ENCODE data around the gene N4BP2. TPM values are rescaled to one million over a fixed set of nuclear protein-coding genes. Genes with fewer than 3 reads are reported as not detected.
"Not testable (repeated sequence)": the region's sequence is repeated elsewhere in the genome, so short reads cannot be mapped to it uniquely, and the experiment has no call there.

Gene N4BP2
- total RNA-seq, 1 experiment from 2014 or later: 6.5 TPM

DNA sequence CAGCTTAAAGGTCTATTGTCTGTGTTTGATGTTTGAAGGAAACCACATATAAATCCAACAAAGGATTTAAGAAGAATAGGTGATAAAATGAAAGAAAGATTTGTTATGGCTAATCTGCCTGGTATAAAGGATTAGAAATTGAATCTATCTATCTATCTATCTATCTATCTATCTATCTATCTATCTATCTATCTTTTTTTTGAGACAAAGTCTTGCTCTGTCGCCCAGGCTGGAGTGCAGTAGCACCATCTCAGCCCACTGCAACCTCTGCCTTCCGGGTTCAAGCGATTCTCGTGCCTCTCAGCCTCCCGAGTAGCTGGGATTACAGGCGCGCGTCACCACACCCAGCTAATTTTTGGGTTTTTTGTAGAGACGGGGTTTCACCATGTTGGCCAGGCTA lies 79.6 kb downstream of the N4BP2 start:
- DNase-seq (ENCODE audit: low read depth, low spot score); in situ Hi-C loops (cut with HindIII; ENCODE audit: low pct_unique_long_range_greater_than_20kb, low sequenced_read_pairs): not testable (repeated sequence)

DNA sequence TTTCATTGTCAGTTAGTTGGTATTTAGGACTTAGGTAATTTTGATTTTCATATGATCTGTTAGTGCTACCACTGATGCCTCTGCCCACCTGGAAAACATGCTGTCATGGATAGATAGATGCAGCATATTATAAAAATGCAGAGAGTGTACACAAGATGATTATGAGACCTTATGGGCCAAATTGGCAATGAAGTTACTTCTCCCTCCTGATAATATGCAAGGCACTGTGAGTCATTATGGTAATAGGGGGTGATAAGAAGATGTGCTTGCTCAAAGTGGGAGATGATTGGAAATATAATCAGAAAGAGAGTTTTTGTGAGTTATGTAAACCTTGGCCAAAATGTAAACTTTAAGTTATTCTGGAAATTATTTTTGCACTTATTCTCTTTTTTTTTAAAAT lies 83.5 kb downstream of the N4BP2 start:
- no peak for DNase-seq (ENCODE audit: low read depth, low spot score)
- in situ Hi-C loops (cut with HindIII; ENCODE audit: low pct_unique_long_range_greater_than_20kb, low sequenced_read_pairs): no loop called here

DNA sequence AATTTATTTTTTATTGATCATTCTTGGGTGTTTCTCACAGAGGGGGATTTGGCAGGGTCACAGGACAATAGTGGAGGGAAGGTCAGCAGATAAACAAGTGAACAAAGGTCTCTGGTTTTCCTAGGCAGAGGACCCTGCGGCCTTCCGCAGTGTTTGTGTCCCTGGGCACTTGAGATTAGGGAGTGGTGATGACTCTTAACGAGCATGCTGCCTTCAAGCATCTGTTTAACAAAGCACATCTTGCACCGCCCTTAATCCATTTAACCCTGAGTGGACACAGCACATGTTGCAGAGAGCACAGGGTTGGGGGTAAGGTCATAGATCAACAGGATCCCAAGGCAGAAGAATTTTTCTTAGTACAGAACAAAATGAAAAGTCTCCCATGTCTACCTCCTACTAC lies 83.9 kb downstream of the N4BP2 start:
- DNase-seq (ENCODE audit: low read depth, low spot score); in situ Hi-C loops (cut with HindIII; ENCODE audit: low pct_unique_long_range_greater_than_20kb, low sequenced_read_pairs): not testable (repeated sequence)

GRCh38 chr4:40143926-40144508 lies 87.4 kb downstream of the N4BP2 start:
- in situ Hi-C loops (cut with HindIII; ENCODE audit: low pct_unique_long_range_greater_than_20kb, low sequenced_read_pairs): no loop called here
- DNase-seq (ENCODE audit: low read depth, low spot score): no peak

DNA sequence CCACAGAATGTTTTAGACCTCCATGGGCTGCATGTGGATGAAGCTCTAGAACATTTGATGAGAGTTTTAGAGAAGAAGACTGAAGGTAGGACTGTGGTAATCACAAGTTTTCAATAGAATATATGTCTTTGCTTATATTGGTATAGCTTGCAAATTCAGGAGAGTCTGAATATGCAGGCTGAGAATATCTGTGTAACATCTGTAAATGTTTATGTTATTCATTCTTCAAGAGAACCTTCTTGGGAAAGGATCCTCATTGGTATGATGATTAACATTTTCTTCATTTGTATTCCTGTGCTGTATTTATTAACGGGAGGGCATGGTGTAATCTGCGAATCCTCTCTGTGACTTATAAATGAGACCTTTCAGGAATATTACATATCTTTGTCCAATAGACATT lies 88.1 kb downstream of the N4BP2 start:
- in situ Hi-C loops (cut with HindIII; ENCODE audit: low pct_unique_long_range_greater_than_20kb, low sequenced_read_pairs): no loop called here
- no peak for DNase-seq (ENCODE audit: low read depth, low spot score)

DNA sequence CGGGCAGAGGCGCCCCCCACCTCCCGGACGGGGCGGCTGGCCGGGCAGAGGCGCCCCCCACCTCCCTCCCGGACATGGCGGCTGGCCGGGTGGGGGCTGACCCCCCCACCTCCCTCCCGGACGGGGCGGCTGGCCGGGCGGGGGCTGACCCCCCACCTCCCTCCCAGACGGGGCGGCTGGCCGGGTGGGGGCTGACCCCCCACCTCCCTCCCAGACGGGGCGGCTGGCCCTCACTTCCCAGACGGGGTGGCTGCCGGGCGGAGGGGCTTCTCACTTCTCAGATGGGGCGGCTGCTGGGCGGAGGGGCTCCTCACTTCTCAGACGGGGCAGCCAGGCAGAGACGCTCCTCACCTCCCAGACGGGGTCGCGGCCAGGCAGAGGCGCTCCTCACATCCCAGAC lies 90.8 kb downstream of the N4BP2 start:
- in situ Hi-C loops (cut with HindIII; ENCODE audit: low pct_unique_long_range_greater_than_20kb, low sequenced_read_pairs); DNase-seq (ENCODE audit: low read depth, low spot score): not testable (repeated sequence)

- DNase-seq (ENCODE audit: low read depth, low spot score): peak; percentile 79
- in situ Hi-C loops (cut with HindIII; ENCODE audit: low pct_unique_long_range_greater_than_20kb, low sequenced_read_pairs): no loop called here
Measured at GRCh38 chr4:40149960-40150385, 93.3 kb downstream of the N4BP2 start.

DNA sequence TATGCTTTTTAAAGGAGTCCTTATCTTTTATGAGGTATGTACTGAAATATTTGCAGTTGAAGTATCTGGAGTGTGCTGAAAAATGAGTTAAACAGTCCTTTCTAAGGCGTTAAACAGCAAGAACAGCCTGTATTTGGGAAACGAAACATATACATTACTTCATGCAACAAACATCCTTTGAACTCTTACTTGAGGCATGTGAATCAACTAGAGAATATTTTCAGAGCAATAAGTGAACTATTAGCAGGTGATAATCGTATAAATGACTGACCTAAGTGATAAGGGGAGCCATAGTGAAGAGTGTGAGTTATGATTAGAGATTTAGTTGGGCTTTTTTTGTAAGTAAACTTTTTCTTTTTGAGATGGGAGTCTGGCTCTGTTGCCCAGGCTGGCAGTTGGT lies 94.3 kb downstream of the N4BP2 start:
- no peak for DNase-seq (ENCODE audit: low read depth, low spot score)
- in situ Hi-C loops (cut with HindIII; ENCODE audit: low pct_unique_long_range_greater_than_20kb, low sequenced_read_pairs): no loop called here

- in situ Hi-C loops (cut with HindIII; ENCODE audit: low pct_unique_long_range_greater_than_20kb, low sequenced_read_pairs): no loop called here
- no peak for DNase-seq (ENCODE audit: low read depth, low spot score)
Measured at GRCh38 chr4:40152637-40153036, 96.0 kb downstream of the N4BP2 start.

DNA sequence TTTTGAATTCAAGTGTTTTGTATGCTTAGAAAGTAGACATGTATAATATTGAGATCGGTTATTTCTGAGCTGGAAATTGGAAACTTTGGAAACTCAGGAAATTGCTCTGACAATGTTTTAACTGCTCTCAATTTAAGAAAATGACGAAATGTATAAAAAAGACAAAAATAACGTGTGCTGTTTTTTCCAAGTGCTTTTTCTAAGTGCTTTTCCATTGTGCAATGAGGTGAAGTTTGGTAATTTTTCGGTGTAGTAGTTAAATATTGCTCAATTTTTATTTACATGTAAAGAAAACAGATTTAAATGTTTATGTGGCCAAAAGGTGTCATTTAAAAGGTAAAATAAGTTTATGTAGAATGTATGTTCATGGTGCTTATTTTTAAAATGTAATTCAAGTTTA lies 100.8 kb downstream of the N4BP2 start:
- in situ Hi-C loops (cut with HindIII; ENCODE audit: low pct_unique_long_range_greater_than_20kb, low sequenced_read_pairs): no loop called here
- DNase-seq (ENCODE audit: low read depth, low spot score): no peak

DNA sequence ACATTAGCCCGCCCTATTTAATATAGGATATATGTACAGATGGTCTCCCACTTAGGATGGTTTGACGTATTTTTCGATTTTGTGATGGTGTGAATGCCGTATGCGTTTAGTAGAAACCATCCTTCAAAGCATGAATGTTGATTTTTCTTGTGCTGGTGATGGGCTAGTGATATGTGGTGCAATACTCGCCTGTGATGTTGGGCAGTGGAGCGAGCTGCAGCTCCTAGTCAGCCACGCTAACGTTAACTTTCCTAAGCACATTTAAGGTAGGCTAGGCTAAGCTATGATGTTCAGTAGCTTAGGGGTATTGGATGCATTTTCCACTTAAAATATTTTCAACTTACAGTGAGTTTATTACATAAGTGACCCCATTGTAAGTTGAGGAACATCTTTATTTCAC lies 103.6 kb downstream of the N4BP2 start:
- DNase-seq (ENCODE audit: low read depth, low spot score): no peak
- in situ Hi-C loops (cut with HindIII; ENCODE audit: low pct_unique_long_range_greater_than_20kb, low sequenced_read_pairs): no loop called here

GRCh38 chr4:40164459-40164858 lies 107.8 kb downstream of the N4BP2 start:
- no peak for DNase-seq (ENCODE audit: low read depth, low spot score)
- in situ Hi-C loops (cut with HindIII; ENCODE audit: low pct_unique_long_range_greater_than_20kb, low sequenced_read_pairs): no loop called here

DNA sequence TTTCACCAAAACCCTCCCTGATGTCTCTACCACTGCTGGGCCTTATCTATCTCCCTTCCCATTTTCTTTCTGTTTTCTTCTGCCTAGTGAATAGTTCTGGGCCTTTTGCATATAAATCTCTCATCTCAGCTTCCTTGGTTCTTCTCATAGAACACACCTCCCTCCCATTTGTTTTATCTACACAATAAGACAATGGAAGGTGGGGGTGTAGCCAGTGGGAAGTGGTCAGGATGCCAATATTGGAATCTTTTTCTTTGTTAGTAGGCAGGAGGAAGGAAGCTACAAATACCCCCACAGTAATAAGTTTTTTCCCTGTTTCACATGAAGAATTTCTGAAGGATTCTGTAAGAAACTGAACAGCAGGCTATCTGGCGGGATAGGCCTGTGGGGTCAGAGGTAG lies 109.3 kb downstream of the N4BP2 start:
- DNase-seq (ENCODE audit: low read depth, low spot score): no peak

GRCh38 chr4:40168070-40168469 lies 111.4 kb downstream of the N4BP2 start:
- in situ Hi-C loops (cut with HindIII; ENCODE audit: low pct_unique_long_range_greater_than_20kb, low sequenced_read_pairs): no loop called here
- no peak for DNase-seq (ENCODE audit: low read depth, low spot score)

More for the DNA sequence above, 109.3 kb downstream of the N4BP2 start:
- in situ Hi-C loops (cut with HindIII; ENCODE audit: low pct_unique_long_range_greater_than_20kb, low sequenced_read_pairs): no loop called here

GRCh38 chr4:40170588-40170987 lies 113.9 kb downstream of the N4BP2 start:
- in situ Hi-C loops (cut with HindIII; ENCODE audit: low pct_unique_long_range_greater_than_20kb, low sequenced_read_pairs): no loop called here
- no peak for DNase-seq (ENCODE audit: low read depth, low spot score)

- in situ Hi-C loops (cut with HindIII; ENCODE audit: low pct_unique_long_range_greater_than_20kb, low sequenced_read_pairs): no loop called here
- no peak for DNase-seq (ENCODE audit: low read depth, low spot score)
Measured at GRCh38 chr4:40173470-40173875, 116.8 kb downstream of the N4BP2 start.

- in situ Hi-C loops (cut with HindIII; ENCODE audit: low pct_unique_long_range_greater_than_20kb, low sequenced_read_pairs): no loop called here
Measured at GRCh38 chr4:40176602-40177001, 120.0 kb downstream of the N4BP2 start.

GRCh38 chr4:40177591-40177990 lies 120.9 kb downstream of the N4BP2 start:
- in situ Hi-C loops (cut with HindIII; ENCODE audit: low pct_unique_long_range_greater_than_20kb, low sequenced_read_pairs): no loop called here
- no peak for DNase-seq (ENCODE audit: low read depth, low spot score)

More at GRCh38 chr4:40176602-40177001, 120.0 kb downstream of the N4BP2 start:
- DNase-seq (ENCODE audit: low read depth, low spot score): no peak

DNA sequence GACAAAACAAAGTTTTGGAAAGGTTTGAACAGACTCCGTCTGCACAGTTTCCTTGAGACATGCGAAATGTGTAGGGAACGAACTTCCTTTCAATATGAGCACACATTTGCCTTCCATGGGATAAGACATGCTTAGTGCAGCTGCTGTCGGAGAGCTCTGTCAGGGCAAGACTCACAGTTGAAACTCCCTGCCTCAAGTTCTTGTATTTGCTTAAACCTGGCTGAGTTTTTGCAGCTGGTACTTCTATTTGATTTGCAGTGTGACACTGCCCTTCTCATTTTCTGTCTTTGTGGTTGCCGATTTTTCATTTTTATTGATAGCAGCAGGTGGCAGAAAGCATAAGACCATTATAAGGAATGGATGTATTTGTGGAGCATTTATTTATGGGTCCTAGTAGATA lies 122.0 kb downstream of the N4BP2 start:
- no peak for DNase-seq (ENCODE audit: low read depth, low spot score)
- in situ Hi-C loops (cut with HindIII; ENCODE audit: low pct_unique_long_range_greater_than_20kb, low sequenced_read_pairs): no loop called here

GRCh38 chr4:40179360-40179759 lies 122.7 kb downstream of the N4BP2 start:
- in situ Hi-C loops (cut with HindIII; ENCODE audit: low pct_unique_long_range_greater_than_20kb, low sequenced_read_pairs): no loop called here
- DNase-seq (ENCODE audit: low read depth, low spot score): no peak

Measured in SK-MEL-5 (cell line).